Measurements from ENCODE around the gene SLC24A3. TPM values are rescaled to one million over a fixed set of nuclear protein-coding genes. Genes with fewer than 3 reads are reported as not detected.

The SLC24A3 gene
- total RNA-seq, 1 experiment from 2014 or later = not detected

DNA sequence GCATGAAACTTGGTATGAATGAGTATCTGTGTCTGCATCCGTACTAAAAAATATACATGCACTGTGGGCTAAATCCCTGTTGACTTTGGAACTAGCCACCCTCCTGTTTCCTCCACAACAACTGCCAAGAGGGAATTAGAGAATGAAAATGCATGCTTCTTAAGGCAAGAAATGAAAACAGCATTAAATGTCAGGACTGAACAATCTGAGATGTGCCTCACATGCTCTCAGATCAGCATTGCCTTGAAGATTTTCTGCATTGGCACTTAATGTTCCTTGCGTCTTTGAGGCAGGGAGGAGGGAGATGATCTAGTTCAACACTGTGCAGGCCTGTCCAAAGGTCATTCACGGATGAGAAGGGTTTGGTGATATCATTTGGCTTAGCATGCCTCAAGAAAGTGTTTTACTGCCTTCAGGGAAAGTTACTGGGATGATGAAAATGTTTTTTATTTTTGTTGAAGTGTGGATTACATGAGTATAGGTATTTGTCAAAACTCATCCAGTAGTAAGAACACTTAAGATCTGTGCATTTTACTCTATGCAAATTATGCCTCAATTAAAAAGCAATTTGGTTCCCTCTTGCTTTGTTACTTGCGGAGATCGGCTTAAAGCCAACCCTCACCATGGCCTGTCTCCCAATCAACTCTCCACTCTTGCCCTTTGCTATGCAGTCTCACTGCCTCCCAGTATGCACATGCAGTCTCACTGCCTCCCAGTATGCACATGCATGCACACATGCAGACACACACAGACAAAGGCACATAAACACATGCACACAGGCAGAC lies 498.1 kb downstream of the SLC24A3 start:
- 0 out of 2 replicates have a peak overlapping the region, but pooled peaks have one; percentile 8 for H3K27ac ChIP-seq (ENCODE audit: low read length)
- ChIA-PET CTCF (no interaction called here), POLR2A (no interaction called here)
- BruUV-seq (replicated peaks) = no TSS peak
- in situ Hi-C loops (cut with HindIII; ENCODE audit: low pct_unique_long_range_greater_than_20kb, low sequenced_read_pairs) = no loop called here
- TF ChIP-seq POLR2AphosphoS5 (IDR thresholded peaks at IDR 0.05; ENCODE audit: low read depth, low read length) (no peak), SIN3A (IDR thresholded peaks at IDR 0.05; ENCODE audit: borderline replicate concordance, insufficient read depth, low read depth, low read length) (no peak)
- TF ChIP-seq, protein P1, sequence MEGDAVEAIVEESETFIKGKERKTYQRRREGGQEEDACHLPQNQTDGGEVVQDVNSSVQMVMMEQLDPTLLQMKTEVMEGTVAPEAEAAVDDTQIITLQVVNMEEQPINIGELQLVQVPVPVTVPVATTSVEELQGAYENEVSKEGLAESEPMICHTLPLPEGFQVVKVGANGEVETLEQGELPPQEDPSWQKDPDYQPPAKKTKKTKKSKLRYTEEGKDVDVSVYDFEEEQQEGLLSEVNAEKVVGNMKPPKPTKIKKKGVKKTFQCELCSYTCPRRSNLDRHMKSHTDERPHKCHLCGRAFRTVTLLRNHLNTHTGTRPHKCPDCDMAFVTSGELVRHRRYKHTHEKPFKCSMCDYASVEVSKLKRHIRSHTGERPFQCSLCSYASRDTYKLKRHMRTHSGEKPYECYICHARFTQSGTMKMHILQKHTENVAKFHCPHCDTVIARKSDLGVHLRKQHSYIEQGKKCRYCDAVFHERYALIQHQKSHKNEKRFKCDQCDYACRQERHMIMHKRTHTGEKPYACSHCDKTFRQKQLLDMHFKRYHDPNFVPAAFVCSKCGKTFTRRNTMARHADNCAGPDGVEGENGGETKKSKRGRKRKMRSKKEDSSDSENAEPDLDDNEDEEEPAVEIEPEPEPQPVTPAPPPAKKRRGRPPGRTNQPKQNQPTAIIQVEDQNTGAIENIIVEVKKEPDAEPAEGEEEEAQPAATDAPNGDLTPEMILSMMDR (IDR thresholded peaks at IDR 0.05) = no peak
- TF ChIP-seq, protein P2, sequence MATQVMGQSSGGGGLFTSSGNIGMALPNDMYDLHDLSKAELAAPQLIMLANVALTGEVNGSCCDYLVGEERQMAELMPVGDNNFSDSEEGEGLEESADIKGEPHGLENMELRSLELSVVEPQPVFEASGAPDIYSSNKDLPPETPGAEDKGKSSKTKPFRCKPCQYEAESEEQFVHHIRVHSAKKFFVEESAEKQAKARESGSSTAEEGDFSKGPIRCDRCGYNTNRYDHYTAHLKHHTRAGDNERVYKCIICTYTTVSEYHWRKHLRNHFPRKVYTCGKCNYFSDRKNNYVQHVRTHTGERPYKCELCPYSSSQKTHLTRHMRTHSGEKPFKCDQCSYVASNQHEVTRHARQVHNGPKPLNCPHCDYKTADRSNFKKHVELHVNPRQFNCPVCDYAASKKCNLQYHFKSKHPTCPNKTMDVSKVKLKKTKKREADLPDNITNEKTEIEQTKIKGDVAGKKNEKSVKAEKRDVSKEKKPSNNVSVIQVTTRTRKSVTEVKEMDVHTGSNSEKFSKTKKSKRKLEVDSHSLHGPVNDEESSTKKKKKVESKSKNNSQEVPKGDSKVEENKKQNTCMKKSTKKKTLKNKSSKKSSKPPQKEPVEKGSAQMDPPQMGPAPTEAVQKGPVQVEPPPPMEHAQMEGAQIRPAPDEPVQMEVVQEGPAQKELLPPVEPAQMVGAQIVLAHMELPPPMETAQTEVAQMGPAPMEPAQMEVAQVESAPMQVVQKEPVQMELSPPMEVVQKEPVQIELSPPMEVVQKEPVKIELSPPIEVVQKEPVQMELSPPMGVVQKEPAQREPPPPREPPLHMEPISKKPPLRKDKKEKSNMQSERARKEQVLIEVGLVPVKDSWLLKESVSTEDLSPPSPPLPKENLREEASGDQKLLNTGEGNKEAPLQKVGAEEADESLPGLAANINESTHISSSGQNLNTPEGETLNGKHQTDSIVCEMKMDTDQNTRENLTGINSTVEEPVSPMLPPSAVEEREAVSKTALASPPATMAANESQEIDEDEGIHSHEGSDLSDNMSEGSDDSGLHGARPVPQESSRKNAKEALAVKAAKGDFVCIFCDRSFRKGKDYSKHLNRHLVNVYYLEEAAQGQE (IDR thresholded peaks at IDR 0.05; ENCODE audit: insufficient read depth in 1 of 2, low read depth in 2 of 2, low read length in 1 of 2) = no peak
- H3K4me1 ChIP-seq (ENCODE audit: control insufficient read depth, insufficient read depth, low read length) = peaks cover 30% of the 10 kb centered on the region
- H3K36me3 ChIP-seq (ENCODE audit: control insufficient read depth, insufficient read depth, low read length) = no peaks in the 10 kb centered on the region
- peak overlapping the region in 1 of 2 experiments; percentile 20; a peak in 2 of 4 replicates for H3K4me3 ChIP-seq (ENCODE audit: low read depth in 2 of 2, low read length in 2 of 2)
- no peaks in the 10 kb centered on the region for H3K27me3 ChIP-seq (ENCODE audit: control insufficient read depth, insufficient read depth, low read length)
- no peaks in the 10 kb centered on the region for H3K9me3 ChIP-seq (ENCODE audit: control insufficient read depth, insufficient read depth, low read depth, low read length)
- no peak for ATAC-seq
- intact Hi-C loops (cut with micrococcal nuclease; ENCODE audit: unreplicated experiment) = no loop called here
- DNase-seq (ENCODE audit: low read depth, low spot score) = no peak

DNA sequence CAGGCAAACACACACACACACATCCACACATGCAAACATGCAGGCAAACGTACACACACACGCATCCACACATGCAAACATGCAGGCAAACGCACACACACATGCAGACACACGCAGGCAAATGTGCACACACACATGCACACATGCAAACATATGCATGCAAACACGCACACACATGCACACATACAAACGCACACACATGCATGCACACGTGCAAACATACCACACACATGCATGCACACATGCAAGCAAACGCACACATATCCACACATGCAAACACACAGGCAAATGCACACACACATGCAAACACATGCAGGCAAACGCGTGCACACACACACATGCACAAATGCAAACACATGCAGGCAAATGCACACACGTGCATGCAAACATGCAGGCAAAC lies 498.7 kb downstream of the SLC24A3 start:
- ATAC-seq (no peak), DNase-seq (ENCODE audit: low read depth, low spot score) (no peak)
- no peaks in the 10 kb centered on the region for H3K36me3 ChIP-seq (ENCODE audit: control insufficient read depth, insufficient read depth, low read length)
- POLR2A ChIA-PET = no interaction called here
- intact Hi-C loops (cut with micrococcal nuclease; ENCODE audit: unreplicated experiment) (no loop called here), in situ Hi-C loops (cut with HindIII; ENCODE audit: low pct_unique_long_range_greater_than_20kb, low sequenced_read_pairs) (no loop called here)
- no TSS peak for BruUV-seq (replicated peaks)
- no peaks in the 10 kb centered on the region for H3K9me3 ChIP-seq (ENCODE audit: control insufficient read depth, insufficient read depth, low read depth, low read length)
- TF ChIP-seq SIN3A (IDR thresholded peaks at IDR 0.05; ENCODE audit: borderline replicate concordance, insufficient read depth, low read depth, low read length) = no peak
- TF ChIP-seq POLR2AphosphoS5 (IDR thresholded peaks at IDR 0.05; ENCODE audit: low read depth, low read length) = no peak
- TF ChIP-seq TCF7L2 (IDR thresholded peaks at IDR 0.05; ENCODE audit: low read depth, low read length) = no peak
- TF ChIP-seq, protein P2 (IDR thresholded peaks at IDR 0.05; ENCODE audit: insufficient read depth in 1 of 2, low read depth in 2 of 2, low read length in 1 of 2) = no peak
- TF ChIP-seq, protein P1 (IDR thresholded peaks at IDR 0.05) = no peak
- CTCF ChIA-PET = no interaction called here
- H3K4me1 ChIP-seq (ENCODE audit: control insufficient read depth, insufficient read depth, low read length) = peaks cover 30% of the 10 kb centered on the region
- H3K27ac ChIP-seq (ENCODE audit: low read length) = no peak overlapping the region
- no peak overlapping the region for H3K4me3 ChIP-seq (ENCODE audit: low read depth in 2 of 2, low read length in 2 of 2)
- no peaks in the 10 kb centered on the region for H3K27me3 ChIP-seq (ENCODE audit: control insufficient read depth, insufficient read depth, low read length)

Data from Panc1 (cell line).